ENCODE results near the gene ZMIZ1. TPM values are rescaled to one million over a fixed set of nuclear protein-coding genes. Genes with fewer than 3 reads are reported as not detected.

The ZMIZ1 gene
- total and polyA plus RNA-seq, 4 donors = 18.3 to 80.2 (median 42.6) TPM

GRCh38 chr10:79273604-79274003 lies 204.8 kb downstream of the ZMIZ1 start:
- peaks cover 0 to 2% (median 0%) of the 10 kb centered on the region in 4 donors for H3K9me3 ChIP-seq (ENCODE audit: control insufficient read depth in 4 of 4, insufficient read depth in 3 of 4, low read length in 3 of 4)
- WGBS, 2 donors = 67 to 75% methylated on average over 10 of the region's 10 CpGs
- H3K27me3 ChIP-seq (ENCODE audit: control insufficient read depth in 3 of 3, insufficient read depth in 3 of 3, low read length in 2 of 3) = no peaks in the 10 kb centered on the region
- peaks cover 0 to 22% (median 10%) of the 10 kb centered on the region in 4 donors for H3K36me3 ChIP-seq (ENCODE audit: control insufficient read depth in 4 of 4, insufficient read depth in 4 of 4, low read length in 4 of 4)
- TF ChIP-seq, protein P1, sequence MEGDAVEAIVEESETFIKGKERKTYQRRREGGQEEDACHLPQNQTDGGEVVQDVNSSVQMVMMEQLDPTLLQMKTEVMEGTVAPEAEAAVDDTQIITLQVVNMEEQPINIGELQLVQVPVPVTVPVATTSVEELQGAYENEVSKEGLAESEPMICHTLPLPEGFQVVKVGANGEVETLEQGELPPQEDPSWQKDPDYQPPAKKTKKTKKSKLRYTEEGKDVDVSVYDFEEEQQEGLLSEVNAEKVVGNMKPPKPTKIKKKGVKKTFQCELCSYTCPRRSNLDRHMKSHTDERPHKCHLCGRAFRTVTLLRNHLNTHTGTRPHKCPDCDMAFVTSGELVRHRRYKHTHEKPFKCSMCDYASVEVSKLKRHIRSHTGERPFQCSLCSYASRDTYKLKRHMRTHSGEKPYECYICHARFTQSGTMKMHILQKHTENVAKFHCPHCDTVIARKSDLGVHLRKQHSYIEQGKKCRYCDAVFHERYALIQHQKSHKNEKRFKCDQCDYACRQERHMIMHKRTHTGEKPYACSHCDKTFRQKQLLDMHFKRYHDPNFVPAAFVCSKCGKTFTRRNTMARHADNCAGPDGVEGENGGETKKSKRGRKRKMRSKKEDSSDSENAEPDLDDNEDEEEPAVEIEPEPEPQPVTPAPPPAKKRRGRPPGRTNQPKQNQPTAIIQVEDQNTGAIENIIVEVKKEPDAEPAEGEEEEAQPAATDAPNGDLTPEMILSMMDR (IDR thresholded peaks at IDR 0.05; ENCODE audit: control extremely low read depth, extremely low read depth) = no peak
- H3K4me1 ChIP-seq (ENCODE audit: control insufficient read depth in 5 of 5, insufficient read depth in 5 of 5, low read length in 5 of 5) = peaks cover 11 to 41% (median 25%) of the 10 kb centered on the region in 5 donors
- ATAC-seq (ENCODE audit: insufficient read depth, low FRiP score) (no peak), DNase-seq (peak; percentile 79 to 86 (median 81))
- H3K27ac ChIP-seq (ENCODE audit: low read depth in 1 of 2, low read length in 1 of 2) = peak overlapping the region; percentile 66 to 75
- H3K9ac ChIP-seq (ENCODE audit: insufficient read depth in 1 of 2, low read length in 2 of 2) = no peak overlapping the region
- H3K4me3 ChIP-seq = no peak overlapping the region

- Histone ChIP-seq H3K9ac (ENCODE audit: insufficient read depth in 1 of 2, low read length in 2 of 2) (peak overlapping the region in 1 of 2 donors; percentile 32), H3K27me3 (ENCODE audit: control insufficient read depth in 3 of 3, insufficient read depth in 3 of 3, low read length in 2 of 3) (no peaks in the 10 kb centered on the region), H3K9me3 (ENCODE audit: control insufficient read depth in 4 of 4, insufficient read depth in 3 of 4, low read length in 3 of 4) (peaks cover 0 to 2% (median 0%) of the 10 kb centered on the region in 4 donors), H3K36me3 (ENCODE audit: control insufficient read depth in 4 of 4, insufficient read depth in 4 of 4, low read length in 4 of 4) (peaks cover 0 to 23% (median 10%) of the 10 kb centered on the region in 4 donors), H3K4me1 (ENCODE audit: control insufficient read depth in 5 of 5, insufficient read depth in 5 of 5, low read length in 5 of 5) (peaks cover 10 to 34% (median 25%) of the 10 kb centered on the region in 5 donors), H3K4me3 (no peak overlapping the region), H3K27ac (ENCODE audit: low read depth in 1 of 2, low read length in 1 of 2) (peak overlapping the region; percentile 66 to 75)
- WGBS, 2 donors = 53 to 56% methylated on average over 32 of the region's 32 CpGs
- DNase-seq (peak; percentile 57 to 67 (median 61)), ATAC-seq (ENCODE audit: insufficient read depth, low FRiP score) (peak; percentile 72)
- TF ChIP-seq, protein P1 (IDR thresholded peaks at IDR 0.05; ENCODE audit: control extremely low read depth, extremely low read depth) = no peak
These were observed 205.7 kb downstream of the ZMIZ1 start for GRCh38 chr10:79274279-79275104.

GRCh38 chr10:79275105-79275430 lies 206.3 kb downstream of the ZMIZ1 start:
- Histone ChIP-seq H3K27ac (ENCODE audit: low read depth in 1 of 2, low read length in 1 of 2) (peak overlapping the region; percentile 61 to 75), H3K4me1 (ENCODE audit: control insufficient read depth in 5 of 5, insufficient read depth in 5 of 5, low read length in 5 of 5) (peaks cover 10 to 29% (median 25%) of the 10 kb centered on the region in 5 donors), H3K4me3 (no peak overlapping the region), H3K27me3 (ENCODE audit: control insufficient read depth in 3 of 3, insufficient read depth in 3 of 3, low read length in 2 of 3) (no peaks in the 10 kb centered on the region), H3K9ac (ENCODE audit: insufficient read depth in 1 of 2, low read length in 2 of 2) (no peak overlapping the region), H3K36me3 (ENCODE audit: control insufficient read depth in 4 of 4, insufficient read depth in 4 of 4, low read length in 4 of 4) (peaks cover 0 to 22% (median 12%) of the 10 kb centered on the region in 4 donors), H3K9me3 (ENCODE audit: control insufficient read depth in 4 of 4, insufficient read depth in 3 of 4, low read length in 3 of 4) (peaks cover 0 to 2% (median 0%) of the 10 kb centered on the region in 4 donors)
- TF ChIP-seq, protein P1 (IDR thresholded peaks at IDR 0.05; ENCODE audit: control extremely low read depth, extremely low read depth) = no peak
- ATAC-seq (ENCODE audit: insufficient read depth, low FRiP score) (no peak), DNase-seq (no peak)
- WGBS, 2 donors = 72 to 83% methylated on average over 3 of the region's 3 CpGs

Measured in lung (tissue), 12 donors.